IMR-90 (cell line): ENCODE measurements around the gene PLOD1. TPM values are rescaled to one million over a fixed set of nuclear protein-coding genes. Genes with fewer than 3 reads are reported as not detected.
A peak's percentile ranks its signal among the peaks of the same experiment; 100 is the strongest.

Experiments used
- ATAC-seq: fragments of 200-7000 bp; cut with Tn5 transposase; 2 replicates; pipeline ENCODE4 v1.9.1; 2020; ENCODE audit warnings: low read depth, mild to moderate bottlenecking, moderate library complexity
- BruUV-seq: library from RNA; stranded (reverse); fragments of 400-500 nt; replicated peaks from 2 replicates; lab custom pipeline; 2021; lab: Mats Ljungman, UMichigan
- CTCF ChIA-PET: fragments of 300-600 bp; formaldehyde crosslinking; extraction: SDS; loops from one replicate; lab custom pipeline; 2021; ENCODE audit warnings: antibody characterized with exemption; lab: Yijun Ruan, JAX
- POLR2A ChIA-PET: fragments of 300-600 bp; sonication (Branson Sonifier 250); formaldehyde crosslinking; loops from one replicate; lab custom pipeline; 2022; ENCODE audit warnings: antibody characterized with exemption; ENCODE audit not compliant: unreplicated experiment; lab: Charles Lee
- DNase-seq: peaks from one replicate; pipeline ENCODE4 v3.0.0; 2013
- H2AFZ ChIP-seq: replicated peaks from 2 replicates; pipeline ENCODE3; 2013; ENCODE audit warnings: low read length, mild to moderate bottlenecking; ENCODE audit not compliant: poor library complexity
- H2AK5ac ChIP-seq: 2 replicates; pipeline ENCODE4 v1.6.1; 2013; ENCODE audit warnings: low read depth, low read length, inconsistent platforms
- H2AK9ac ChIP-seq: replicated peaks from 2 replicates; pipeline ENCODE3; 2013; ENCODE audit warnings: mild to moderate bottlenecking, low read depth, low read length, moderate library complexity; ENCODE audit not compliant: poor library complexity
- H2BK120ac ChIP-seq: 2 replicates; pipeline ENCODE4 v1.6.1; 2013; ENCODE audit warnings: low read depth, low read length, inconsistent platforms
- H2BK15ac ChIP-seq: 3 replicates; pipeline ENCODE4 v1.6.1; 2013; ENCODE audit warnings: low read depth, low read length, inconsistent platforms
- H2BK20ac ChIP-seq: 2 replicates; pipeline ENCODE4 v1.6.1; 2013; ENCODE audit warnings: low read depth, mild to moderate bottlenecking, inconsistent platforms, low read length, moderate library complexity
- H2BK5ac ChIP-seq: 2 replicates; pipeline ENCODE4 v1.6.1; 2013; ENCODE audit warnings: mild to moderate bottlenecking, low read depth, low read length, inconsistent platforms; ENCODE audit not compliant: poor library complexity, severe bottlenecking
- H3K14ac ChIP-seq: replicated peaks from 2 replicates; pipeline ENCODE4 v1.6.1; 2013; ENCODE audit warnings: low read depth, low read length, inconsistent platforms
- H3K18ac ChIP-seq: 2 replicates; pipeline ENCODE4 v1.6.1; 2013; ENCODE audit warnings: low read depth, low read length, control low read depth
- H3K23ac ChIP-seq: 2 replicates; pipeline ENCODE4 v1.6.1; 2013; ENCODE audit warnings: low read depth, low read length, inconsistent platforms
- H3K27ac ChIP-seq: 2 replicates; pipeline ENCODE4 v1.5.1; 2013; ENCODE audit warnings: mild to moderate bottlenecking, control low read depth, low read length; ENCODE audit not compliant: insufficient read depth
- H3K27me3 ChIP-seq: 2 replicates; pipeline ENCODE4 v1.6.1; 2013; ENCODE audit warnings: low read length; ENCODE audit not compliant: control insufficient read depth, insufficient read depth
- H3K36me3 ChIP-seq: 2 replicates; pipeline ENCODE4 v1.6.1; 2013; ENCODE audit warnings: low read length, mixed read lengths; ENCODE audit not compliant: control insufficient read depth, insufficient read depth
- H3K4ac ChIP-seq: 2 replicates; pipeline ENCODE4 v1.6.1; 2013; ENCODE audit warnings: low read depth, low read length, inconsistent platforms
- H3K4me1 ChIP-seq: 2 replicates; pipeline ENCODE4 v1.6.1; 2013; ENCODE audit warnings: low read length, mixed read lengths; ENCODE audit not compliant: control insufficient read depth, insufficient read depth
- H3K4me2 ChIP-seq: 2 replicates; pipeline ENCODE4 v1.6.1; 2013; ENCODE audit warnings: low read depth, mild to moderate bottlenecking, control low read depth, low read length, moderate library complexity
- H3K4me3 ChIP-seq: 2 replicates; pipeline ENCODE4 v1.5.1; 2013; ENCODE audit warnings: low read depth, mild to moderate bottlenecking, control low read depth, low read length, moderate library complexity; ENCODE audit not compliant: insufficient read depth
- H3K56ac ChIP-seq: 2 replicates; pipeline ENCODE4 v1.6.1; 2013; ENCODE audit warnings: low read length, inconsistent platforms; ENCODE audit not compliant: insufficient read depth; ENCODE audit errors: extremely low read depth
- H3K79me1 ChIP-seq, 2 experiments: 2 replicates each; pipeline ENCODE4 v1.6.1; 2013; ENCODE audit warnings: low read length in 2 of 2, inconsistent platforms in 1 of 2, low read depth in 1 of 2
- H3K9ac ChIP-seq: 2 replicates; pipeline ENCODE4 v1.6.1; 2013; ENCODE audit warnings: low read depth, low read length, control low read depth
- H3K9me1 ChIP-seq: 2 replicates; pipeline ENCODE4 v1.6.1; 2013; ENCODE audit warnings: low read length, inconsistent platforms; ENCODE audit not compliant: insufficient read depth
- H3K9me3 ChIP-seq: 2 replicates; pipeline ENCODE4 v1.6.1; 2013; ENCODE audit warnings: low read length; ENCODE audit not compliant: control insufficient read depth, insufficient read depth
- H4K20me1 ChIP-seq: 2 replicates; pipeline ENCODE4 v1.6.1; 2013; ENCODE audit warnings: low read length, inconsistent platforms; ENCODE audit not compliant: insufficient read depth
- H4K5ac ChIP-seq: 2 replicates; pipeline ENCODE4 v1.6.1; 2013; ENCODE audit warnings: mild to moderate bottlenecking, low read depth, low read length, control low read depth
- H4K8ac ChIP-seq, 2 experiments: 2 replicates each; pipeline ENCODE4 v1.6.1; 2013; ENCODE audit warnings: low read depth in 2 of 2, low read length in 2 of 2, control low read depth in 1 of 2, inconsistent platforms in 1 of 2
- H4K91ac ChIP-seq: 2 replicates; pipeline ENCODE4 v1.6.1; 2013; ENCODE audit warnings: low read depth, low read length, inconsistent platforms; ENCODE audit not compliant: insufficient read depth
- BHLHE40 ChIP-seq: fragments of 150-350 bp; IDR thresholded peaks from 2 replicates; pipeline ENCODE4 v1.6.1; 2016; ENCODE audit warnings: mild to moderate bottlenecking, low read depth, low read length
- CEBPB ChIP-seq: IDR thresholded peaks from 2 replicates; pipeline ENCODE4 v1.6.1; 2012; ENCODE audit warnings: low read depth, low read length, improper control_type of control experiment
- FOS ChIP-seq: fragments of 150-350 bp; IDR thresholded peaks from 2 replicates; pipeline ENCODE4 v1.6.1; 2016; ENCODE audit warnings: low read depth, low read length
- MAFK ChIP-seq: IDR thresholded peaks from 2 replicates; pipeline ENCODE4 v1.6.1; 2012; ENCODE audit warnings: low read depth, low read length, improper control_type of control experiment
- MAZ ChIP-seq: IDR thresholded peaks from 2 replicates; pipeline ENCODE4 v1.6.1; 2012; ENCODE audit warnings: low read depth, mild to moderate bottlenecking, low read length, improper control_type of control experiment, moderate library complexity, borderline replicate concordance
- MXI1 ChIP-seq: IDR thresholded peaks from 2 replicates; pipeline ENCODE4 v1.6.1; 2012; ENCODE audit warnings: low read depth, mild to moderate bottlenecking, low read length, moderate library complexity, borderline replicate concordance
- POLR2A ChIP-seq: IDR thresholded peaks from 2 replicates; pipeline ENCODE4 v1.6.1; 2012; ENCODE audit warnings: mild to moderate bottlenecking, low read depth, low read length
- RAD21 ChIP-seq: IDR thresholded peaks from 2 replicates; pipeline ENCODE4 v1.6.1; 2012; ENCODE audit warnings: low read length, improper control_type of control experiment
- SMC3 ChIP-seq: fragments of 150-350 bp; IDR thresholded peaks from 2 replicates; pipeline ENCODE4 v1.6.1; 2016; ENCODE audit warnings: low read depth, mild to moderate bottlenecking, antibody characterized with exemption, low read length, moderate library complexity
- WGBS, 2 experiments: methylation state at CpG; one replicate each; pipeline versions ENCODE4 v1.1.5 to v1.1.7; 2013; ENCODE audit warnings: missing lambda C conversion rate in 2 of 2; ENCODE audit not compliant: insufficient read length in 1 of 2; ENCODE audit errors: extremely low coverage in 2 of 2; 5-methylcytosine and 5-hydroxymethylcytosine counted together
- dilution Hi-C: fragments of 300-500 bp; cut with HindIII; formaldehyde crosslinking; loops from one replicate; pipeline ENCODE4 v1.14.3; 2018; ENCODE audit warnings: low sequenced_read_pairs; ENCODE audit not compliant: unreplicated experiment
- in situ Hi-C: fragments of 300-500 bp; cut with MboI; formaldehyde crosslinking; loops from 3 replicates; pipeline ENCODE4 v1.14.3; 2019; ENCODE audit warnings: low sequenced_read_pairs, inconsistent platforms, mixed read lengths
- intact Hi-C: fragments of 100-400 bp; cut with micrococcal nuclease; formaldehyde crosslinking; loops from 2 replicates; pipeline ENCODE4 v1.10.0; 2022
- polyA plus RNA-seq, 3 experiments: library from polyadenylated mRNA; depleted of rRNA; stranded (reverse); fragments of >200 nt; gene quantifications; 2 replicates each; pipeline ENCODE4 v1.2.3, GENCODE V29; 2012; ENCODE audit warnings: low replicate concordance in 1 of 3
- total RNA-seq: library from RNA; depleted of rRNA; stranded (reverse); fragments of >200 nt; gene quantifications from 2 replicates; pipeline ENCODE4 v1.2.3, GENCODE V29; 2012
- TF ChIP-seq, protein P1 (sequence below): fragments of 150-350 bp; IDR thresholded peaks from 2 replicates; pipeline ENCODE4 v1.6.1; 2016; ENCODE audit warnings: low read depth, mild to moderate bottlenecking, low read length, moderate library complexity, borderline replicate concordance
- TF ChIP-seq, protein P2 (sequence below): fragments of 150-350 bp; IDR thresholded peaks from 2 replicates; pipeline ENCODE4 v1.6.1; 2017; ENCODE audit warnings: mild to moderate bottlenecking, antibody characterized with exemption, low read length, low read depth

Gene PLOD1
- total and polyA plus RNA-seq, 2 of the 4 experiments (the other 2 are of a cell fraction) = 283 to 609 TPM

- TF ChIP-seq MAZ = no peak
- no peak for TF ChIP-seq CEBPB
Measured at GRCh38 chr1:12019858-12020509, 85.5 kb downstream of the PLOD1 start (continued).

GRCh38 chr1:12021616-12022015, 87.1 kb downstream of the PLOD1 start:
- Histone ChIP-seq H3K36me3 (peaks cover 23% of the 10 kb centered on the region), H3K27ac (no peak overlapping the region), H3K4me2 (no peak overlapping the region), H3K4ac (no peak overlapping the region), H2BK120ac (no peak overlapping the region), H3K79me1 (peaks cover 0 to 20% of the 10 kb centered on the region in 2 experiments; a peak in 3 of 4 replicates), H4K8ac (no peak overlapping the region), H4K20me1 (no peaks in the 10 kb centered on the region; the same call in 1 of the 2 replicates), H4K91ac (no peak overlapping the region), H2BK5ac (no peak overlapping the region), H2AK5ac (no peak overlapping the region), H3K4me3 (no peak overlapping the region), H3K9ac (no peak overlapping the region), H3K23ac (no peak overlapping the region), H3K18ac (no peak overlapping the region), H3K14ac (no peak overlapping the region), H3K4me1 (no peaks in the 10 kb centered on the region), H3K56ac (no peak overlapping the region), H3K27me3 (no peaks in the 10 kb centered on the region), H2AK9ac (no peak overlapping the region), H2BK20ac (no peak overlapping the region), H3K9me1 (0 out of 2 replicates have a peak, but pooled peaks cover 2% of the 10 kb centered on the region), H2BK15ac (no peak overlapping the region), H2AFZ (peak overlapping the region; percentile 51), H3K9me3 (no peaks in the 10 kb centered on the region), H4K5ac (no peak overlapping the region)
- 91% methylated on average over 2 of the region's 9 CpGs; no CpG with 5 or more reads in 1 of the 2 experiments for WGBS, 2 experiments
- in situ Hi-C loops (no loop called here), intact Hi-C loops (no loop called here), dilution Hi-C loops (no loop called here)
- ATAC-seq (no peak), DNase-seq (no peak)
- TF ChIP-seq FOS = no peak
- TF ChIP-seq SMC3 = no peak
- no peak for TF ChIP-seq RAD21
- TF ChIP-seq, protein P1, sequence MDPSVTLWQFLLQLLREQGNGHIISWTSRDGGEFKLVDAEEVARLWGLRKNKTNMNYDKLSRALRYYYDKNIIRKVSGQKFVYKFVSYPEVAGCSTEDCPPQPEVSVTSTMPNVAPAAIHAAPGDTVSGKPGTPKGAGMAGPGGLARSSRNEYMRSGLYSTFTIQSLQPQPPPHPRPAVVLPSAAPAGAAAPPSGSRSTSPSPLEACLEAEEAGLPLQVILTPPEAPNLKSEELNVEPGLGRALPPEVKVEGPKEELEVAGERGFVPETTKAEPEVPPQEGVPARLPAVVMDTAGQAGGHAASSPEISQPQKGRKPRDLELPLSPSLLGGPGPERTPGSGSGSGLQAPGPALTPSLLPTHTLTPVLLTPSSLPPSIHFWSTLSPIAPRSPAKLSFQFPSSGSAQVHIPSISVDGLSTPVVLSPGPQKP = no peak
- TF ChIP-seq, protein P2, sequence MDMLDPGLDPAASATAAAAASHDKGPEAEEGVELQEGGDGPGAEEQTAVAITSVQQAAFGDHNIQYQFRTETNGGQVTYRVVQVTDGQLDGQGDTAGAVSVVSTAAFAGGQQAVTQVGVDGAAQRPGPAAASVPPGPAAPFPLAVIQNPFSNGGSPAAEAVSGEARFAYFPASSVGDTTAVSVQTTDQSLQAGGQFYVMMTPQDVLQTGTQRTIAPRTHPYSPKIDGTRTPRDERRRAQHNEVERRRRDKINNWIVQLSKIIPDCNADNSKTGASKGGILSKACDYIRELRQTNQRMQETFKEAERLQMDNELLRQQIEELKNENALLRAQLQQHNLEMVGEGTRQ = no peak
- no peak for TF ChIP-seq MAFK
- TF ChIP-seq CEBPB = no peak
- TF ChIP-seq MXI1 = no peak
- TF ChIP-seq POLR2A = no peak
- no peak for TF ChIP-seq BHLHE40
- BruUV-seq = no TSS peak
- ChIA-PET POLR2A (interaction anchor here (1.0 kb wide), 1 partner anchor 112 kb away, joined by 3 read pairs; no protein-coding TSS in a partner anchor), CTCF (no interaction called here)
